ENCODE data around the gene WDR45. TPM values are rescaled to one million over a fixed set of nuclear protein-coding genes. Genes with fewer than 3 reads are reported as not detected.

WDR45 gene
- total RNA-seq, 1 donor from 2014 or later: 49.2 TPM

DNA sequence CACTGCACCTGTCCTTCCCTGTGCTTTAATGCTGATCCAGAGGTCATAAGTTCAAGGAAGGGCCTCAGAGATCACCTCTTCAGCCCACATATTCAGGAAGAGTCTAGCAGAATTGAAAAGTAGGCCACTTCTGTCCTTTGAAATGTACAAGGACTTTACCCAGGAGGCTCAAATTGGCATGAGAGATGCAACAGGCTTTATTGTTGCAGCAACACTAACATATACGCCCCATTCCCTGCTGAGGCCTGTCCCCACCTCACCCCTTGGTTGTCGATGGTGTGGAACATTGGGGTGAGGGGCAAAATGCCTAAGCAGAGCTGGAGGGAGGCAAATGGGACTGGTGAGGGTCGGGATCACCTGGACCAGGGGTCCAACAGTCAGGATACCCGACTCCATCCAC, 8.7 kb downstream of the WDR45 start:
- Mint-ChIP-seq H3K36me3 (ENCODE audit: low read depth) (no peaks in the 10 kb centered on the region), H3K27ac (ENCODE audit: unreplicated experiment) (no peak overlapping the region), H3K27me3 (ENCODE audit: low read depth) (no peaks in the 10 kb centered on the region), H3K4me3 (ENCODE audit: unreplicated experiment) (no peak overlapping the region), H3K4me1 (ENCODE audit: low read depth) (peaks cover 16% of the 10 kb centered on the region), H3K9me3 (ENCODE audit: low read depth) (no peaks in the 10 kb centered on the region)
- no peak for DNase-seq (ENCODE audit: low spot score)
- TF ChIP-seq, protein P1, sequence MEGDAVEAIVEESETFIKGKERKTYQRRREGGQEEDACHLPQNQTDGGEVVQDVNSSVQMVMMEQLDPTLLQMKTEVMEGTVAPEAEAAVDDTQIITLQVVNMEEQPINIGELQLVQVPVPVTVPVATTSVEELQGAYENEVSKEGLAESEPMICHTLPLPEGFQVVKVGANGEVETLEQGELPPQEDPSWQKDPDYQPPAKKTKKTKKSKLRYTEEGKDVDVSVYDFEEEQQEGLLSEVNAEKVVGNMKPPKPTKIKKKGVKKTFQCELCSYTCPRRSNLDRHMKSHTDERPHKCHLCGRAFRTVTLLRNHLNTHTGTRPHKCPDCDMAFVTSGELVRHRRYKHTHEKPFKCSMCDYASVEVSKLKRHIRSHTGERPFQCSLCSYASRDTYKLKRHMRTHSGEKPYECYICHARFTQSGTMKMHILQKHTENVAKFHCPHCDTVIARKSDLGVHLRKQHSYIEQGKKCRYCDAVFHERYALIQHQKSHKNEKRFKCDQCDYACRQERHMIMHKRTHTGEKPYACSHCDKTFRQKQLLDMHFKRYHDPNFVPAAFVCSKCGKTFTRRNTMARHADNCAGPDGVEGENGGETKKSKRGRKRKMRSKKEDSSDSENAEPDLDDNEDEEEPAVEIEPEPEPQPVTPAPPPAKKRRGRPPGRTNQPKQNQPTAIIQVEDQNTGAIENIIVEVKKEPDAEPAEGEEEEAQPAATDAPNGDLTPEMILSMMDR (IDR thresholded peaks at IDR 0.05): no peak

DNA sequence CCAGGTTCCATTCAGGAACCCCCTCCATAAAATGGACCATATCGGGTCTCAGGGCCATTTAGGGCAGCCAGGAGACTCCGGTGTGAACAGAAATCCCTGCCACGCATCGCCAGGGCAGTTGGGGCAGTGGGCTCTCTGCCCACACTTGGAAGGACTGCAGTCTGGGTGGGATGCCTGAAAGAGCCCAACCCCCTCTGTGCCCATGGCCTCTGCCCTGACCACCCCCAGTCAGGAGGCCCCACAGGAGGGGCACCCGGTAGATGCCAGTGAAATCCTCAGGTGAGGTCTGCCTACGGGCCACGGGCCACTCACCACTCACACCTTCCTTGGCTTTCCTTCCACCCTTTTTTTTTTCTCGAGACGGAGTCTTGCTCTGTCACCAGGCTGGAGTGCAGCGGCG, 10.6 kb downstream of the WDR45 start:
- Mint-ChIP-seq H3K27me3 (ENCODE audit: low read depth) (no peaks in the 10 kb centered on the region), H3K9me3 (ENCODE audit: low read depth) (no peaks in the 10 kb centered on the region), H3K4me3 (ENCODE audit: unreplicated experiment) (no peak overlapping the region), H3K4me1 (ENCODE audit: low read depth) (peaks cover 13% of the 10 kb centered on the region), H3K36me3 (ENCODE audit: low read depth) (no peaks in the 10 kb centered on the region), H3K27ac (ENCODE audit: unreplicated experiment) (no peak overlapping the region)
- TF ChIP-seq, protein P1 (IDR thresholded peaks at IDR 0.05): no peak
- no peak for DNase-seq (ENCODE audit: low spot score)

DNA sequence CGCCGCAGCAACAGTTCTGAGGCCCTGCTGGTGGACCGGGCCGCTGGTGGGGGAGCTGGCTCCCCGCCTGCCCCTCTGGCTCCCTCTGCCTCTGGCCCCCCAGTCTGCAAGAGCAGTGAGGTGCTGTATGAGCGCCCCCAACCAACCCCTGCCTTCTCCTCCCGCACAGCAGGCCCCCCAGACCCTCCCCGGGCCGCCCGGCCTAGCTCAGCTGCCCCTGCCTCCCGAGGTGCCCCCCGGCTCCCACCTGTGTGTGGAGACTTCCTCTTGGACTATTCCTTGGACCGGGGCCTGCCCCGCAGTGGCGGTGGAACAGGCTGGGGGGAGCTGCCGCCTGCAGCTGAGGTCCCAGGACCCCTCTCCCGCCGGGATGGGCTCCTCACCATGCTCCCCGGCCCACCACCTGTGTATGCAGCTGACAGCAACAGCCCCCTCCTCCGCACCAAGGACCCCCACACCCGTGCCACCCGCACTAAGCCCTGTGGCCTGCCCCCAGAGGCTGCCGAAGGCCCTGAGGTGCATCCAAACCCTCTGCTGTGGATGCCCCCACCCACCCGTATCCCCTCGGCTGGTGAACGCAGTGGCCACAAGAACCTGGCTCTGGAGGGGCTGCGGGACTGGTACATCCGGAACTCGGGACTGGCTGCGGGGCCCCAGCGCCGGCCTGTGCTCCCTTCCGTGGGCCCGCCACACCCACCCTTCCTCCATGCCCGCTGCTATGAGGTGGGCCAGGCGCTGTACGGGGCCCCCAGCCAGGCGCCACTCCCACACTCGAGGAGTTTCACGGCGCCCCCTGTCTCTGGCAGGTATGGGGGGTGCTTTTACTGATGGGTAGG, 12.2 kb downstream of the WDR45 start:
- no peaks in the 10 kb centered on the region for H3K27me3 Mint-ChIP-seq (ENCODE audit: low read depth)
- TF ChIP-seq, protein P1 (IDR thresholded peaks at IDR 0.05): no peak
- peaks cover 3% of the 10 kb centered on the region for H3K4me1 Mint-ChIP-seq (ENCODE audit: low read depth)
- no peak overlapping the region for H3K27ac Mint-ChIP-seq (ENCODE audit: unreplicated experiment)
- no peaks in the 10 kb centered on the region for H3K9me3 Mint-ChIP-seq (ENCODE audit: low read depth)
- DNase-seq (ENCODE audit: low spot score): peak; percentile 93
- H3K4me3 Mint-ChIP-seq (ENCODE audit: unreplicated experiment): no peak overlapping the region
- no peaks in the 10 kb centered on the region for H3K36me3 Mint-ChIP-seq (ENCODE audit: low read depth)

DNA sequence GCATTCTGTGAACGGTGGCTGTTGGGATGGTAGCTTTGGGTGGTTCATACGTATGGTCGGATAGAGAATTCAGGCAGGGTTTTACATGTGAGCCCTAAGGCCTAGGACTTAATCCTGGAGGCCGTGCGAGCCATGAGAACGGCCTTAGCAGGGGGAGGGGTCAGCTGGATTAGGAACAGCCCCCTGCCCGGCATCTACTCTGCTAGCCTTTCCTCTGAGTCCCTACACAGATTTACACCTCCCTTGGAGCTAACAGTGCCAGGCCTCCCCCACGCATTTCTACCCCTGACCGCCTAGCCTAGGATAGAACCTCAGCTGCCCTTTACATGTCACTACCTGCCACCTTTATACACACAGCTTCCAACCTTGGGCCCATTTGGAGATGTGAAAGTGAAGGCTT, 13.0 kb downstream of the WDR45 start:
- DNase-seq (ENCODE audit: low spot score): no peak
- TF ChIP-seq, protein P1 (IDR thresholded peaks at IDR 0.05): no peak
- Mint-ChIP-seq H3K4me1 (ENCODE audit: low read depth) (no peaks in the 10 kb centered on the region), H3K4me3 (ENCODE audit: unreplicated experiment) (no peak overlapping the region), H3K9me3 (ENCODE audit: low read depth) (no peaks in the 10 kb centered on the region), H3K27ac (ENCODE audit: unreplicated experiment) (peak overlapping the region; percentile 41), H3K27me3 (ENCODE audit: low read depth) (no peaks in the 10 kb centered on the region), H3K36me3 (ENCODE audit: low read depth) (no peaks in the 10 kb centered on the region)

DNA sequence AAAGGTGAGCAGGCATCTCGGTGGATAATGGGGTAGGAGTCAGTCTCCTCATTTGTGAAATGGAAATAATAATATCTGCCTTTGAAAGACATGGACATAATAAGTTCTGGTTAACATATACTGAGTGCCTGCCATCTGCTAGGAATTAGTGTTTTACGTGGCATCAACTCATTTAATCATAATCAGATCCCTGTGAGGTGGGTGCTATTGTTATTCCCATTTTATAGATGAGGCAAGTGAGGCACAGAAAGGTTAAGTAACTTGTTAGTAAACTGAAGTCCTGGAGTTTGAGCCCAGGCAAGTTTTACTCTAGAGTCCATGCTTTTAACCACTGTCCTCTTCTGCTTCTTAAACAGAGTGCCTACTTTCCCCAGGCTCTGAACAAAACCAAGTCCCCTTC, 13.4 kb downstream of the WDR45 start:
- Mint-ChIP-seq H3K27me3 (ENCODE audit: low read depth) (no peaks in the 10 kb centered on the region), H3K4me3 (ENCODE audit: unreplicated experiment) (no peak overlapping the region), H3K4me1 (ENCODE audit: low read depth) (no peaks in the 10 kb centered on the region), H3K9me3 (ENCODE audit: low read depth) (peaks cover 3% of the 10 kb centered on the region), H3K27ac (ENCODE audit: unreplicated experiment) (no peak overlapping the region), H3K36me3 (ENCODE audit: low read depth) (no peaks in the 10 kb centered on the region)
- DNase-seq (ENCODE audit: low spot score): no peak
- TF ChIP-seq, protein P1 (IDR thresholded peaks at IDR 0.05): no peak
